H9 (cell line): ENCODE data around the gene ADAT1. TPM values are rescaled to one million over a fixed set of nuclear protein-coding genes. Genes with fewer than 3 reads are reported as not detected.

Source experiments
- DNase-seq: peaks from one replicate; pipeline ENCODE4 v3.0.0-alpha.2; 2017
- H2AFZ ChIP-seq: one replicate; pipeline ENCODE4 v1.6.1; 2013; ENCODE audit warnings: mild to moderate bottlenecking, low read length, control low read depth, moderate library complexity
- H2AK5ac ChIP-seq: 2 replicates; pipeline ENCODE4 v1.6.1; 2013; ENCODE audit warnings: low read length, control low read depth, mixed read lengths; ENCODE audit not compliant: insufficient read length
- H2BK120ac ChIP-seq: one replicate; pipeline ENCODE4 v1.6.1; 2013; ENCODE audit warnings: low read depth, mild to moderate bottlenecking, low read length, control low read depth, inconsistent platforms; ENCODE audit not compliant: poor library complexity, severe bottlenecking
- H2BK12ac ChIP-seq: 2 replicates; pipeline ENCODE4 v1.6.1; 2013; ENCODE audit warnings: low read length, control low read depth, mixed read lengths, low read depth; ENCODE audit not compliant: insufficient read length
- H2BK15ac ChIP-seq: 2 replicates; pipeline ENCODE4 v1.6.1; 2013; ENCODE audit warnings: low read depth, low read length, control low read depth
- H2BK20ac ChIP-seq: one replicate; pipeline ENCODE4 v1.6.1; 2013; ENCODE audit warnings: low read depth, mild to moderate bottlenecking, low read length, control low read depth, inconsistent platforms; ENCODE audit not compliant: poor library complexity, severe bottlenecking
- H2BK5ac ChIP-seq: 2 replicates; pipeline ENCODE4 v1.6.1; 2013; ENCODE audit warnings: low read length, control low read depth, mixed read lengths; ENCODE audit not compliant: insufficient read length
- H3K14ac ChIP-seq: 2 replicates; pipeline ENCODE4 v1.6.1; 2013; ENCODE audit warnings: low read length, control low read depth; ENCODE audit not compliant: insufficient read depth
- H3K18ac ChIP-seq: 2 replicates; pipeline ENCODE4 v1.6.1; 2013; ENCODE audit warnings: low read depth, mild to moderate bottlenecking, mixed read lengths, low read length, control low read depth; ENCODE audit not compliant: insufficient read length
- H3K23ac ChIP-seq: 2 replicates; pipeline ENCODE4 v1.6.1; 2013; ENCODE audit warnings: low read length, control low read depth, mixed read lengths, low read depth; ENCODE audit not compliant: insufficient read length
- H3K23me2 ChIP-seq: 2 replicates; pipeline ENCODE4 v1.6.1; 2013; ENCODE audit warnings: low read depth, mild to moderate bottlenecking, mixed read lengths, low read length, control low read depth; ENCODE audit not compliant: insufficient read length, poor library complexity, severe bottlenecking
- H3K27ac ChIP-seq: 2 replicates; pipeline ENCODE4 v1.5.1; 2013; ENCODE audit warnings: low read length, control low read depth, mixed read lengths, low read depth; ENCODE audit not compliant: insufficient read length
- H3K27me3 ChIP-seq: 2 replicates; pipeline ENCODE4 v1.6.1; 2013; ENCODE audit warnings: low read length, control low read depth, inconsistent platforms; ENCODE audit not compliant: insufficient read depth
- H3K4ac ChIP-seq: 2 replicates; pipeline ENCODE4 v1.6.1; 2013; ENCODE audit warnings: low read depth, mild to moderate bottlenecking, control low read depth, inconsistent platforms, low read length, moderate library complexity
- H3K4me1 ChIP-seq: 2 replicates; pipeline ENCODE4 v1.6.1; 2013; ENCODE audit warnings: low read length, control low read depth, inconsistent platforms; ENCODE audit not compliant: insufficient read depth
- H3K4me2 ChIP-seq: 2 replicates; pipeline ENCODE4 v1.6.1; 2013; ENCODE audit warnings: low read length, control low read depth, mixed read lengths; ENCODE audit not compliant: insufficient read length, insufficient read depth
- H3K56ac ChIP-seq: 2 replicates; pipeline ENCODE4 v1.6.1; 2013; ENCODE audit warnings: low read depth, mild to moderate bottlenecking, mixed read lengths, low read length, control low read depth; ENCODE audit not compliant: insufficient read length
- H3K79me1 ChIP-seq: 2 replicates; pipeline ENCODE4 v1.6.1; 2013; ENCODE audit warnings: low read depth, mild to moderate bottlenecking, moderate library complexity, low read length, control low read depth, inconsistent platforms; ENCODE audit not compliant: insufficient read depth, poor library complexity, severe bottlenecking
- H3K79me2 ChIP-seq: 2 replicates; pipeline ENCODE4 v1.6.1; 2013; ENCODE audit warnings: low read length, control low read depth, inconsistent platforms; ENCODE audit not compliant: insufficient read depth
- H3K9ac ChIP-seq: 2 replicates; pipeline ENCODE4 v1.6.1; 2013; ENCODE audit warnings: low read length, control low read depth, mixed read lengths; ENCODE audit not compliant: insufficient read length; ENCODE audit errors: extremely low read depth
- H3K9me3 ChIP-seq: one replicate; pipeline ENCODE4 v1.6.1; 2013; ENCODE audit warnings: low read depth, low read length, inconsistent platforms; ENCODE audit not compliant: control insufficient read depth
- H3T11ph ChIP-seq: one replicate; pipeline ENCODE4 v1.6.1; 2013; ENCODE audit warnings: mild to moderate bottlenecking, low read length, control low read depth, inconsistent platforms
- H4K20me1 ChIP-seq: one replicate; pipeline ENCODE4 v1.6.1; 2013; ENCODE audit not compliant: control insufficient read depth, insufficient read length, insufficient read depth
- H4K5ac ChIP-seq: 2 replicates; pipeline ENCODE4 v1.6.1; 2013; ENCODE audit warnings: low read depth, mild to moderate bottlenecking, mixed read lengths, low read length, control low read depth; ENCODE audit not compliant: insufficient read length
- H4K8ac ChIP-seq: replicated peaks from 2 replicates; pipeline ENCODE4 v1.6.1; 2013; ENCODE audit warnings: low read length, control low read depth, mixed read lengths, low read depth; ENCODE audit not compliant: insufficient read length
- H4K91ac ChIP-seq: 2 replicates; pipeline ENCODE4 v1.6.1; 2013; ENCODE audit warnings: low read depth, mild to moderate bottlenecking, moderate library complexity, mixed read lengths, low read length, control low read depth; ENCODE audit not compliant: insufficient read length
- H3K27ac Mint-ChIP-seq, 3 experiments: 2 replicates in 2 of 3; 3 replicates in 1 of 3; pipeline ENCODE4 v1.8.0; 2020 to 2021; ENCODE audit warnings: mixed read lengths in 3 of 3, mild to moderate bottlenecking in 1 of 3, moderate library complexity in 1 of 3
- H3K27me3 Mint-ChIP-seq: 2 replicates; pipeline ENCODE4 v1.8.0; 2021; ENCODE audit warnings: low read depth, mild to moderate bottlenecking, moderate library complexity, mixed read lengths
- H3K36me3 Mint-ChIP-seq, 3 experiments: 2 replicates in 2 of 3; 3 replicates in 1 of 3; pipeline ENCODE4 v1.8.0; 2020 to 2021; ENCODE audit warnings: low read depth in 3 of 3, mixed read lengths in 3 of 3; ENCODE audit not compliant: insufficient read depth in 1 of 3
- H3K4me1 Mint-ChIP-seq, 2 experiments: 2 replicates each; pipeline ENCODE4 v1.8.0; 2020; ENCODE audit warnings: mixed read lengths in 2 of 2
- H3K4me3 Mint-ChIP-seq, 2 experiments: 2 replicates in 1 of 2; 3 replicates in 1 of 2; pipeline ENCODE4 v1.8.0; 2020 to 2021; ENCODE audit warnings: mild to moderate bottlenecking in 2 of 2, mixed read lengths in 2 of 2, moderate library complexity in 1 of 2
- H3K9me3 Mint-ChIP-seq, 2 experiments: 2 replicates in 1 of 2; 3 replicates in 1 of 2; pipeline ENCODE4 v1.8.0; 2020; ENCODE audit warnings: mild to moderate bottlenecking in 2 of 2, mixed read lengths in 2 of 2, moderate library complexity in 1 of 2
- CTCF ChIP-seq: fragments of 200-600 bp; sonication (generic); conservative IDR thresholded peaks from 3 replicates; pipeline ENCODE4 v1.8.0; 2021; ENCODE audit warnings: antibody characterized with exemption, mild to moderate bottlenecking
- WGBS: extraction: QIAGEN DNeasy Blood & Tissue Kit; methylation state at CpG from one replicate; pipeline ENCODE4 v1.1.7; 2013; ENCODE audit warnings: missing lambda C conversion rate, low lambda C conversion rate, mixed read lengths; ENCODE audit not compliant: insufficient read length; ENCODE audit errors: extremely low coverage; 5-methylcytosine and 5-hydroxymethylcytosine counted together
- total RNA-seq: library from RNA; stranded (reverse); gene quantifications from 2 replicates; pipeline ENCODE4 v1.2.1, GENCODE V29; 2021

The ADAT1 gene
- total RNA-seq, 1 experiment from 2014 or later: 54.2 TPM

GRCh38 chr16:75630052-75630451 is 7.0 kb upstream of the ADAT1 start:
- Histone ChIP-seq H2BK12ac (no peak overlapping the region), H3K27ac (no peak overlapping the region), H3K9ac (no peak overlapping the region), H2BK120ac (no peak overlapping the region), H3K4ac (no peak overlapping the region), H4K8ac (no peak overlapping the region), H3K23me2 (no peaks in the 10 kb centered on the region), H4K5ac (no peak overlapping the region), H3K4me2 (no peak overlapping the region), H3K23ac (no peak overlapping the region), H3K79me1 (no peaks in the 10 kb centered on the region), H2BK15ac (no peak overlapping the region), H2AFZ (no peak overlapping the region), H4K91ac (no peak overlapping the region), H3K4me1 (no peaks in the 10 kb centered on the region), H3T11ph (no peak overlapping the region), H2BK20ac (no peak overlapping the region), H3K56ac (no peak overlapping the region), H4K20me1 (no peaks in the 10 kb centered on the region), H3K18ac (no peak overlapping the region), H2BK5ac (no peak overlapping the region), H3K9me3 (no peaks in the 10 kb centered on the region), H3K27me3 (no peaks in the 10 kb centered on the region), H3K79me2 (no peaks in the 10 kb centered on the region), H2AK5ac (no peak overlapping the region), H3K14ac (no peak overlapping the region)
- Mint-ChIP-seq H3K4me3 (no peak overlapping the region), H3K4me1 (no peaks in the 10 kb centered on the region), H3K36me3 (peaks cover 55 to 95% (median 84%) of the 10 kb centered on the region in 3 experiments), H3K27ac (no peak overlapping the region), H3K9me3 (no peaks in the 10 kb centered on the region), H3K27me3 (peaks cover 1% of the 10 kb centered on the region; the same call in 1 of the 2 replicates)
- no peak for TF ChIP-seq CTCF
- DNase-seq: no peak
- no CpG with 5 or more reads among the region's 3 CpGs for WGBS
